NK-92 treated with Interleukin-12 subunit alpha and Interleukin-12 subunit beta, amount 100 ng/mL, for 24 hours (cell line): ENCODE data around the gene C11orf24.
"Not testable (repeated sequence)": the region's sequence is repeated elsewhere in the genome, so short reads cannot be mapped to it uniquely, and the experiment has no call there.

ENCODE experiments used
- DNase-seq: peaks from one replicate; lab custom pipeline; 2025; lab: John Stamatoyannopoulos, UW

C11orf24 gene

DNA sequence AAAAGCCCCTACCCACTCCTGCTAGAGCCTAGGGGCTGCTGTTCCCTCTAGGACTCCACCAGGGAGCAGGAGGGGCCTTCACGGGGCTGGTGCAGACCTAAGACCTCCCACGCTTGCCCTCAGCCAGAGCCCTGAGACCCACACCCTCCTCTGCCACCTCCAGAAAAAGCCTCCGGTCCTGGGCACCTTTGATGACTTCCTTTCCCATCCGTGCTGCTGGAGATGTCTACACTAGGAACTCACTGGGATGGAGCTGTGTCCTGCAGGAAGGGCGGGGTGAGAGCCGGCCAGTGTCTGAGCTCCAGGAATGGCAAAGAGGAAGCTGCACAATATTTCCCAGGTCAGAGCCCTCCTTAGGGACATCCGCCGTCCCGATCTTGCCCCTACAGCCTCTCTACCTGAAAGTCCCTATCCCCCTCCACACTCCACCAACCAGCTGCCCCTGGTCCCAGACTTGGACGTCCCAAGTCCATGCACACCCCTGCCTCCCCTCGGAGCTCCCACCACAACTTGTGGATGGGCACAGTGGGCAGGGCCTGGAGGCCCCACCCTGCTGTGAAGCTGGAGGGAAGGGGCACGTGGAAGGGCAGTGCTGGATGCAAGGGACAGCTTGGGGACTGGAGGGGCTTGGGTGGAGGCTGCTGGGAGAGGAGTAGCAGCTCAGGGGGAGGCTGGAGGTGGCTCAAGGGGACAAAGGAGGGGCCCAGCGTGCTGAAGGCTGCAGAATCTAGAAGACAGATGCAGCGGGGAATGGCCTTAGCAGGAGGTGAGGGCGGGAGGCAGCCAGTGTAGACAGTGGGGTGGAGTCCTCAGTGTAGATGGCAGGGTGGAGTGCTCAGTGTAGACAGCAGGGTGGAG lies 27.1 kb upstream of the C11orf24 start:
- no peak for DNase-seq

DNA sequence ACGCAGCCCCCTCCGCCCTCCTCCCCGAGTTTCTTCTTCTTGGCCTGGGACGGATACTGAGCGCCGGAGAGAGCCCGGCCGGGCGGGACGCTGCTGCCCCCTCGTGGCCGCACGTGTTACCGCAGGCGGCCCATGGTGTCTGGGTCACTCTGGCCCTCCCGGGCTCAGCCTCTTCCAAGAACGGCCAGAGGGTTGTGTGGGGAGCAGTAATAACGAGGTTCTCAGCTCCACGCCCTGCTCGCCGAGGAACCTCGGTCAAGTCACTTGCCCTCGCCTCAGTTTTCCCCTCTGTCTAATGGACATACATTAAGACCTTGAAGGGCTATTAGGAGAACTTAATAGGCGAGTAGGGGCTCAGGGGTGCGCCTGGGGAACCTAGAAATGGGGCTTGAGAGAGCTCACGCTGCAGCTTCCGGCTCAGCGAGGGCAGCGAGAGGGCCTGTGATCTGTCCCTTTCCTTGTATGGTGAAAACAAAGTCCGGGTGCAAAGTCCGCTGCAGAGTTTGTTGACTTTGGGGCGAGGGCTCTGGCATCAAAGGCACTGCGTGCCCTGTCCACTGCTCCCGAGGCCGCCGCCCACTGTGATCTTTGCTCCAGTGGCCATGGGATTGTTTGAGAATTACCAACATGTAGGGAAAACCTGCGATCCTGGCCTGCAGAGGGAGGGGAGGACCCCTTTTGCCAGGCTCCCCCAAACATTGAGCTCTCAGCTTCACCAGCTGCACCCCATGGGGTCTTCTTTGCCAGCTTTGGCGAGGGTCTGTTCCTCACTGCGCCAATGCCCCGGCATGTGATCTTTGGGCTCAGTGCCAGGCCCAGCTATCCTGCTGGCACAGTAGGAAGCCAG lies 26.3 kb upstream of the C11orf24 start:
- peak; percentile 32 for DNase-seq

DNA sequence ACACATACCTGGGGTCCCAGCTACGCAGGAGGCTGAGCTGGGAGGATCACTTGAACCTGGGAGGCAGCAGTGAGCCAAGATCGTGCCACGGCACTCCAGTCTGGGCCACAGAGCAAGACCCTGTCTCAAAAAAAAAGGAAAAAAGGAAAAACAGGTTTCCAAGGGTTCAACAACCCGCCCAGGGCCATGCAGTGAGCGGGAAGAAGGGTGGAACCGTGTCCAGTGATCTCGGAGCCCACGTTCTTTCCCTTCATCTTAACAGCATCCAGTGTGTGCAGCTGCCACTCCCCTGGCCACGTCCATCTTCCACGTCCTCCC lies 25.7 kb upstream of the C11orf24 start:
- no peak for DNase-seq

DNA sequence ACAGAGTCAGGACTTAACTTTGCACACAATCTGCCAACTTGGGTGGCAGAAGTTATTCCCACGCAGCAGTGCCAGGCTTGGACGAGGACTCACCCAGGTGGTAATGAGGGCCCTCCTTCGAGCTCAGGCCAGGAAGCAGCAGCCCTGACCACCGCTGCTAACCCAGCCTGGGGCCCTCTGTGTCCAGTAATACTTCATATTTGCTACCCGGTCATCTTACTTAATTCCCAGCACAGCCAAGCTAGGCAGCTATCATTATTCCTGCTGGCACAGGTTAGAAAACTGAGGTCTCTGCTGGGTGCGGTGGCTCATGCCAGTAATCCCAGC lies 25.2 kb upstream of the C11orf24 start:
- DNase-seq: no peak

DNA sequence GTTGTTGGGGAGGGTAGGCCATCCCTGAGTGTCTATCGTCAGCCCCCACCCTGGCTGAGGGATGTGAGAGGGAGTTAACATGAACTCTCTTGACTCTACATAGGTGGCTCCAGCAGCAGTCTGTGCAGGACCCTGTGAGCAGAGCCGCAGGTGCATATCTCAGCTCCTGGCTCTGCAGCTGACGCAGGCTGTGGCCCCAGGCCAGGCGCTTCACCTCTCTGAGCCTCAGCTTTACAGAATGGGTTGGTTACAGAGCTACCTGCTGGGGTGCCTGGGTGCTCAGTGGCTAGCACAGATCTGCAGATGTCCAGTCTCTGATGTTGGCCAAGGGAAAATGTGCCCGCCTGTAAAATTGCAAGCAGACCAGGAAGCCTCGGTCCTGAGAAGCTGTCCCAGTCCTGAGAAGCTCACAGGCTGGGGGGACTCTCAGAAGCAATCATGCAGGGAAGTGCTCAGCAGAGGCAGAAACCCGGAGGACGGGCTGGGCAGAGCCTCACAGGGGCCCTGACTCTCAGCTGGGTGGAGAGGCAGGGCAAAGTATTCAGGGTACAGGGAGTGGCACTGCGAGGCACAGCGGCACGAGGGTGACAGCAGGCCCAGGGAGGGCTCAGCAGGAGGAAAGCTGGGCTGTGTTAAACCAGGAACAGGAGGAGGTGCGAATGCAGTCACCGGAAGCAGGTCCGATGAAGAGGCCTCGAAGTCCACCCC lies 24.7 kb upstream of the C11orf24 start:
- DNase-seq: no peak

DNA sequence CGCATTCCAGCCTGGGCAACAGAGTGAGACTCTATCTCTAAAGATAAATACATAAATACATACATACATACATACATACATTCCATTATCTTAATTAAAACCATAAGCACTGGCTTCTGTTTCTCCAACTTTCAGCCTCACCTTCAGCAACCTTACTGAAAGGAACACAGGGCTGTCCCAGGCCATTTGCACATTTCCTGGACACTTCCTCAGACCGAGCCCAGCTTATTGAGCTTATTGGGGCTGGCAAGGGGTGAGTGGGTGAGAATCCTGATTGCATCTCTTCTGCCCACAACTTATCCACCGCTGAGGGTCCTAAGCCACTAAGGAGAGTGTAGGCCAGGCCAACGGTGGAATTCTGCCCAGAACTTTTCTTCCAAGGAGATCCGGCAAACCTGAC lies 24.2 kb upstream of the C11orf24 start:
- DNase-seq: no peak

DNA sequence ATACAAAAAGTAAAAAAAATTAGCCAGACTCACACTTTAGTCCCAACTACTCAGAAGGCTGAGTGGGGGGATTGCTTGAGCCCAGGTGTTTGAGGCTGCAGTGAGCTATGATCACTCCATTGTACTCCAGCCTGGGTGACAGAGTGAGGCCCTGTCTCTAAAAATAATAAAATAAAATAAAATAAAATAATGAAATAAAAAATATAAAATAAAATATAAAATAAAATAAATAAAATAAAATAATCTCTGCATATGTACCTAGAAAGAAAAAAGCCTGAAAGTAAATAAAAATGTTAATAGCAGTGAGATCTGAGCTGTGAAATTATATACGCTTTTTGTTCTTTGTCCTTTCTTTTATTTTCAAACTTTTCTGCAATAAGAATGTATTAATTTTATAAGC lies 23.5 kb upstream of the C11orf24 start:
- no peak for DNase-seq

DNA sequence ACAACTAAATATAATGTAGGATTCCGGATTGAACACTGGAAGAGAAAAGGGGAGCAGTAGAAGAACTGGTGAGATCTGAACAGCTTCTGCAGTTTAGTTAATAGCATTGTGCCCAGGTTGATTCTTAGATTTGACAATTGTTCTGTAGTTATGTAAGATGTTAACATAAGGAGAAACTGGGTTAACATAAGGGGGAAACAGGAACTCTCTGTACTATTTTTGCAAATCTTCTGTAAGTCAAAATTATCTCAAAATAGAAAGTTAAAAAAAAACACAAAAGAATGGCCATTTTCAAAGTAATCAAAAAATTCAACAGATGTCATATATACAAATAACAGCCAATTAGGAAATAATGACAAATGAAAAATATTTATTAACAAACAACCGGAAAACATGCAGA lies 21.9 kb upstream of the C11orf24 start:
- no peak for DNase-seq

DNA sequence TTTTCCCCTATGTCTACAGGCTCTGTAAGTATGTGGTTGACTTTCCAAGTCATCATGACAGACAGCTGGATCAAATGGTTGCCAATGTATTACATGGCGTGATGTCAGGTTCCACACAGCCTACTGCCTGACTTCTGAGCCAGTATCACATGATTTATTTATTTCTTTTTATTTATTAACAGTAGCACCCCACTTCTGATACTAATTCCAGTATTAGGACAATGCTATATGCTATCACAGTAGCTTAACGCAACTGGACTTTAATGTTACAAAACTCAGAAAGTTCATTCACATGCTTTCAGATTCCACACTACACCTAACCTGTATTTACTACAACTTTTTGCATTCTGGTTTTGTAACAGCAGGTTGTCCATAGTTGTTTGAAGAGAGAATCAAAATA lies 17.7 kb upstream of the C11orf24 start:
- no peak for DNase-seq

DNA sequence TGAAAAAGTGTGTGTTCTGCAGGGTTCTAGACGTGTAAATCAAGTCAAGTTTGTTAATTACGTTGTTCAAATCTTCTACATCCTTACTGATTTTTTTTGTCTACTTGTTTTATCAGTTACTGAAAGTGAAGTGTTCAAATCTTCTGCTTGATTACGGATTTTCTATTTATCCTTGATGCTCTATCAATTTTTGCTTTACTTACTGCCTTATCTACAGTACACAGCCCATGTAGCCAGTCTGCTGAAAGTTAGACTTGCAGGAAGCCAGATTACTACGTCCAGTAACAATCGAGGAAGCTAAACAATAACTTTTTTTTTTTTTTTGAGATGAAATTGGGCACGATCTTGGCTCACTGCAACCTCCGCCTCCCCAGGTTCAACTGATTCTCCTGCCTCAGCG lies 15.6 kb upstream of the C11orf24 start:
- no peak for DNase-seq

DNA sequence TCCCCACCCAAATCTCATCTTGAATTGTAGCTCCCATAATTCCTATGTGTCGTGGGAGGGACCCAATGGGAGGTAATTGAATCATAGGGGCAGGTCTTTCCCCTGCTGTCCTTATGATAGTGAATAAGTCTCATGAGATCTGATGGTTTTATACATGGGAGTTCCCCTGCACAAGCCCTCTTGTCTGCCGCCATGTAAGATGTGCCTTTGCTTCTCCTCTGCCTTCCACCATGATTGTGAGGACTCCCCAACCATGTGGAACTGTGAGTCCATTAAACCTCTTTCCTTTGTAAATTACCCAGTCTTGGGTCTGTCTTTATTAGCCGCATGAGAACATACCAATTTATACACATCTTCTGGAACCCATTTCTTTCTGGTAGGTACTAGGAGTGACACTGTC lies 12.8 kb upstream of the C11orf24 start:
- DNase-seq: not testable (repeated sequence)

DNA sequence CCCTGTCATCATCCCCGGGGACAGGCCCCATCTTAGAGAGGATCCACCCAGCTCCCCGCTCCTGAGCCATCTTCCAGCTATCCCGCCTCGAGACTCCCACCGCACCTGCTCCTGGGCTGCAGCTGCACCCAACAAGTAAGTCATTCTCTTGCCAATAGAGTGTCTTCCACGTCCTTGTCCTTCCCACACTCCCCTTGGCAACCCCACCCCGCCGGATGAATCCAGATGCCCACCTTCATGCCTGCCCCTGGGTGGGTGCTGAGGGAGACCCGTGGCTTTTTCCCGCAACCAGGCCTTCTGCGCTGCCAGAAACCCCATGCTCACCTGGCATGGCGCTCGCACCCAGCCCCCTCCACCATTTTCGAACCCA lies 11.1 kb upstream of the C11orf24 start:
- no peak for DNase-seq

DNA sequence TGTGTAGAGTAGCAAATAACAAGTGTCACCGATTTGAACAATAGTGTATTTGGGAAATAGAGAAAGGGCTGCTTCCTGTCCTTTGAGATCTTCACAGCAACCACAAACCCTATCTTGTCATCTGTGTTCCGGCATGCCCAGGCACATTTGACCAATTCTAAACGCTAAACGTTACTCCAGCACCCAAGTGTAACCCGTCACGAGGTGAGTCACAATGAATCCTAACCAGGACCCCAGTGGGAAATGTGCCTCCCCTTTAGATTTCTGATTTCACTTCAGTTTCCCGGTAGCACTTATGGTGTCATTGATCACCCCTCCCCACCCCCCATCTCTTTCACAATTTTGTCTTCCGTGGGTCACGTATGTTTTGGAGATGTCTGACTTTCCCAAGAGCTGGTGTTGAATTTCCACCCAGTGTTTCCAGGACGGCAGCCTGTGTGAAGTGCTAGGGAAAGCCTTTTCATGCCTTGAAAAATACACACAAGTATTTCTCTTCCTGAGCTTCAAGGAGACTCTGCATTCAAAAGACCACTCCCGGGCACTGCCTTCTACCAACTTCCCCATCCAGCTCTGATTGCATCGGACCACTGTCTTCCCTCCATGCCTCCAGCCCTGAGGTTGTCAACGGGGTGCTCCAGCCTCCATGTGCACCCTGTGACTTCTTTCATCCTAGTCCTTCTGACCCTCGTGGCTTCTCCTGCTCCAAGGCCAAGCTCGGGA lies 10.5 kb upstream of the C11orf24 start:
- DNase-seq: no peak

DNA sequence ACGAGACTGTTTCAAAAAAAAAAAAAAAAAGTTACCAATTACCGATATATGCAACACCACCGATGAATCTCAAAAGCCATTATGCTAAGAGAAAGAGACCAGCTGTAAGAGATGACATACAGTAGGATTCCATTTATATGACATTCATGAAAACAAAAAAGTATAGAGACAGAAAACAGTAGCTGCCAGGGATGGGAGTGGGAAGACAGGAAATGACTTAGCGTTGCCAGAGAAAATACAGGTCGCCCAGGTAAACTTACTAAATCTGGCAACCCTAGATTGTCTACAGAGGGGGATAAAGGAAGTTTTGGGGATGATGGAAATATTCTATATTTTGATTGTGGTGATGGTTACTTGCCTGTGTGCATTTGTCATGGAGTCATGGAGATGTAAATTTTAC lies 7.9 kb upstream of the C11orf24 start:
- DNase-seq: no peak

DNA sequence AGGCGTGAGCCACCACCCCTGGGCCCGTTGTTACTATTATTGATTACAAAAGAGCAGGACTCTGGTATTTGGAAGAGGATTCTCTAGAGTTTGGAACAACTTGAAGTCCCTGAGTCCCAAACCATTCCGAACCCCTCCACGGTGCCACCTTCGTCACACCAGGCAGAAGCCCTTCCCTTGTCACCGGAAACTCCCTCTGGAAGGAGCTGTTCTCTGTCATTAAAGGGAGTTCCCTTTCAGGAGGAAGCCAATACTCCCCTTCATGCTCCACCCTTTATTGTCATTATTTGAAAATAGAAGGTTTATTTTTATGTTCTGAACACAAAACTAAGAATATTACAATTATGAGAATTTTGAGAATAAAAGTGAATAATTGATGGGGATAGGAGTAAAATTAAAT lies 5.1 kb upstream of the C11orf24 start:
- no peak for DNase-seq

DNA sequence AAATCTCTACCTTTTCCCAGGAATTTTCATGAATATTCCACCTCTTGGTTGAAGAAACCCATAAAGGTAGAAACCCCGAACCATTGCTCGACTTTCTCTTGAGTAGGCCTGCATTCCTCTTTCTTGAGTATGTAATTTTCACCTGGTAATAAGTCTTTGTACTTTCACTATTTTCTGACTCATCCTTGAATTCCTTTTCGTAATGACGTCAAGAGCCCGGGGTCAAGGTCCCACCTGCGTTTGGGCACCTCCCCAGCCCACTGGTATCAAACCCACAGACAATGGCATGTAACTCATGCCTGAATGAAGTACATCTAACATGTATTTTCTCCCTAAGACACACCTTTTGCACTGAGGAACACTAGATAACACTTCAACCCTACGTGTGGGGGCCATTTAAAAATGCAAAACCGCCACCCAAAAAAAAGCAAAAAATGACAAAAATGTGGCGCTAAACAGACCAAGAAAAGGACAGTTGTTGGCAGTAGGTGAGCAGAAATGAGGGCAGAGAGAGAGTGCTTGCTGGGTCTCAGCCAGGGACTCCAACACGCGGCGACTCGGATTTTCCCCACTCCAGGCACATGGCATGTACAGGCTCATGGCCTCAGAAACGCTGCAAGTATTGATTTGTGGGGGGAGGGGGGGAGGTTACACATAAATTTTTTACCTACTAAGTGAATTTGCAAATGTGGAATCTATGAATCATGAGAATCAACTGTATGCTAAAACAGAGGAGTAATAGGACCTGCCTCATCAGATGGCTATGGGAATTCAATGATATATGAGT lies 4.1 kb upstream of the C11orf24 start:
- no peak for DNase-seq

DNA sequence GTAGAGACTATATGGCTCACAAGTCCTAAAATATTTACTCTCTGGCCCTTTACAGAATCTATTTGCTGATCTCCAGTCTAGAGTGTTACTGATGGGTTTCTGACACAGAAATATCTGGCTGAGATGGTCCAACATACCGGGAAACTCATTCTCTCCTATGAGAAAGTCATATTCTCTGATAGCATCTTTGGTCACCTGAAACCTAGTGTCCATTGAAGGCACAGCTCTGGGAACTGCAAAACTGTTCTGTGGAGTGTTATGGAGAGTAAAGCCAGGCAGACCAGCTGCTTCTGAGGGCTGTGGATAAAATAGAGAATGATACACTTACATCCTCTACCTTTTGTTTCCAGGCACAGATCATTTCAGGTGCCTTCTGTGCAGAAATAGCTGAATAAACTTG lies 2.5 kb upstream of the C11orf24 start:
- DNase-seq: no peak

DNA sequence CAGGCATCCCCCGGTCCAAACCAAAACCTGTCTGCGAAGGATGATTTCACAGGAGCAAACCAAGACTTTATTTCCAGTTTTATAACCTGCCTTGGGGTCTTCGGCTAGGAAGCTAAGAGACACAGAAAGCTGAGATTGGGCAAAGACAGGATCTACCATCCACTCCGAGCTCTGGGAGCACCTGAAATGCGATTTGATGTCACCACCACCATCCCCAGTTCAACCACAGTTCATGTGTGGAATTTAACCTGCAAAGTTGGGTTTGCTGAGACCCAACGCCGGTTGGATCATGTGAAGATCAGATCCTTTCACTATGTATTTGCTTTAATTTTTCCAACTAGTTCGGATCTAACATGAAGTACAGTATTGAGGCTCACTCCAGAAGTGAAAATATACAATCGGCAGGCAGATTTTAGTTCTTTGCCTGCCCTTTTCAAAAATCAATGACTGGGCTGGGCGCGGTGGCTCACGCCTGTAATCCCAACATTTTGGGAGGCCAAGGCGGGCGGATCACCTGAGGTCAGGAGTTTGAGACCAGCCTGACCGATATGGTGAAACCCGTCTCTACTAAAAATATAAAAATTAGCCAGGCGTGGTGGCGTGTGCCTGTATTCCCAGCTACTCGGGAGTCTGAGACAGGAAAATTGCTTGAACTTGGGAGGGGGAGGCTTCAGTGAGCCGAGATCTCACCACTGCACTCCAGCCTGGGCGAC lies 1.4 kb upstream of the C11orf24 start:
- DNase-seq: no peak

DNA sequence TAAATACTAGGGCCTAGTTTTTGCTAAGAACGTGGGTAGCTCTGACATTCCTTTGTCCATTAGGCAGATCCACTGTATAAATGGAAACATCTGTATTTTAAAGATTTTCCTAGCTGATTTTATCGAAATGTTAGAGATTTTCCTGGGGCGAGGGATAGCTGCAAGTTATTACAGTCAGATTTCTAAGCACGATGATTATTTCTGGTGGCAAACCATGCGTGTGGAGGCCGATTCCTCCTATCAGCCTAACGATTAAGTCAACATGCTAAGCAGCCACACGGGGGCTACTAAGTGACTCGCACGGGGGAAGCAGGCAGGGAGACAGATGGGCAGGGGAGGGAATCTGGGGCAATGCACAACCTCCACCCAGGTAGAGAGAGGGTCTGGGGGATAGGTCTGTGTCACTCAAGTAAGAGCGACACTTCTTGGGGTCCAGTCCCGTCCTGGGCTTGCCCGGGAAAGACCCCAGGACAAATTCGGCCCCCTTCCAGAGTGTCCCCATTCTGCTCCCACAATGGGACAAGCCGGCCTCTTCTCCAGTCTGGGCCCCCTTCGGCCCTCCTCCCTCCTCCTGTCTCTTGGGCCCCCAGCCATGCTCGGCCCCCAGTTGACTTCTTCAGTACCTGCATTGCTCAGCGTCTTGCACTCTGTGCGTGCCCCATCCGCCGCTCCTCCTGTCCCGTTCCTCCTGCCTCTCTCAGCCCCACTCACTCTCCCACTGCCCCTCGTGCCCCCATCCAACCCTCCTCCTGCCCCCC lies 571 bp downstream of the C11orf24 start:
- peak; percentile 50 for DNase-seq
